Measurements from ENCODE around the gene TVP23C.
A peak's percentile ranks its signal among the peaks of the same experiment; 100 is the strongest.
"Not testable (repeated sequence)": the region's sequence is repeated elsewhere in the genome, so short reads cannot be mapped to it uniquely, and the experiment has no call there.

Gene TVP23C

DNA sequence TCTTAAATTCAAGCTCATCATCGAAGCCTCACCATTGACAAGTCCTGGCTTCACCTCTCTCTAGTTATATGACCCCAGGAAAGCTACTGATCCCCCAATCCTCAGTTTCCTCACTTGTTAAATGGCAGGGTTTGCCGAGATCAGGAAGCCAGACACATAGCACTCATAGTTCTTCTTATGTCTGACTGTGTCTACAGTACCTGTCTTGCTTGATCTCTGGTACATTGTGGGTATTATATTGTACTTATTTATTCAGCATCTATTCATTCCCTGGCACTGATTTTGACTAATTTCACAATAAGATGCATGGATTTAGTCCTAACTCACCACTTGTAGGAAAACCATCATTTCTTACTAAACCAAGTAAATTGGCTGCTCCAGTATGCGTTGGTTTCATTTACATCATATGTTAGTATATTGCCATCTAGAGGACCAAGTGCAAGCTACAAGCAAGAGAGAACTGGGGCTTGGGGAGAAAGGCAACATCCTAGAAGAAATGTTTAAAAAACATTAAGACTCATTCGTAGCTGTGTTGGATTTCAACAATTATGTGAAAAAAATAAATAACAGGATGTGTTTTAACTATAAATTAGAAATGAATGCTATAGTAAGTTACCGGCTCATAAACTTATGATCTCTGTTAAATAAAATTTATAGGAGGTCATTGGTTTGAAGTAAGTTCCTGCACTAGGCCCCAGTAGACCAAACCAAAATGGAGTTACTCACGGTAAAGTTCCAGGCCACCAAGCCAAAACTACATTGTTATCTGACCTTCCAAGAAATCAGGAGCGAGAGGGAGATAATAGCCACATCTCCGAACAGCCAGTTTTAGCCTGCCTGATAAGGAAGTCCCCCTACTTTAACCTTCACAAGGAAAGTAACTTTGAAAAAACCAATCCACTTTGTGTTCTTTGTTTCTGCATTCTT is 36.7 kb downstream of the TVP23C start:
- DNase-seq = peak in 1 of 2 experiments; percentile 2

DNA sequence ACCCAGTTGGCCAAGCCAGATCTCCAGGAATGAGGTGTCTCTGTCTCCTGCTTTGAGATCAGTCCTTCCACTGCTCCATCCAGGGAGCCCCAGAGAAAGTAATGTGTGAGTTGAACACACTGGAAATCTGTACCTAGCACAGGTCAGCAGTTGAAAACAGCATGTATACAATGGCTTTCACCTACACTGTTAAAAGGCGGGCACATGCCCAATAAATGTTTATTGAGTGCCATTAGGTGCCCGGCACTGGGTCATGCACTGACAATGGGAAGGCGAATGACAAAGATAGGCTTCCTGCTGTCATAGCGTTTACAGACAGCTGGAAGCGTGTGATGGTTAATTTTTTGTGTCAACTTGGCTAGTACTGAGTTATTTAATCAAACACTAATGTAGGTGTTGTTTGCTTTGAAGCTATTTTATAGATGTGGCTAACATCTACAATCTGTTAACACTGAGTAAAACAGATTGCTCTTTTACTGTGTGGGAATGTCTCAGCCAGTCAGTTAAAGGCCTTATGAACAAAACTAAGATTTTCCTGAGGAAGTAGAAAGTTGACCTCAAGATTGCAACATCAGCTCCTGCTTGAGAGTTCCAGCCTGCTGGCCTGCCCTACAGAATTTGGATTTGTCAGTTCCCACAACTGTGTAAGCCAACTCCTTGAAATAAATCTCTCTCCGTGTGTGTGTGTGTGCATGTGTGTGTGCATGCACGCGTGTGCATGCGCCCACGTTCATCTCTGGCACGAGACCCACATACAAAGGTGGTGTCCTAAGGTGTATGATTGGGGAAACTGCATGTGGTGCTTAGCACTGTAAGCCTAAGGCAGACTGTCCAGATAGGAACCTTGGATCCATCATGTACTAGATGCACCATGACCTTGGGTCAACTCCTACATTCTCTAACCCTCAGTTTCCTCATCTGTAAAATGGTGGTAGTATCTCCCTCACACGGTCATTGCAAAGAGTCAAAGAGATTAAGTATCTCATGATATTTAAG is 38.0 kb downstream of the TVP23C start:
- DNase-seq = not testable (repeated sequence)

DNA sequence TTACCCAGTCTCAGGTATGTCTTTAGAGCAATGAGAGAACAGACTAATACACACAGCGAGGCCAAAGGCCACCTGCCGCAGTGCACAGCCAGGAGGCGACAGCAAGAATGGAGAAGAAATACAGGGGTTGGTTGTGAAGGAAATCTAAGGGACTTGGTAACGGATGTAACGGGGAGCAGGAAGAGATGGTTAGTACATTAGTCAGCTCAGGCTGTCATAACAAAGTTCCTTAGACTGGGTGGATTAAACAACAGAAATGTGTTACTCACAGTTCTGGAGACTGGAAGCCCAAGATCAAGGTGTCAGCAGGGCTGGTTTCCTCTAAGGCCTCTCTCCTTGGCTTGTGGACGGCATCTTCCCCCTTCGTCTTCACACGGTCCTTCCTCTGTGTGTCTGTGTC is 47.1 kb downstream of the TVP23C start:
- DNase-seq = no peak

DNA sequence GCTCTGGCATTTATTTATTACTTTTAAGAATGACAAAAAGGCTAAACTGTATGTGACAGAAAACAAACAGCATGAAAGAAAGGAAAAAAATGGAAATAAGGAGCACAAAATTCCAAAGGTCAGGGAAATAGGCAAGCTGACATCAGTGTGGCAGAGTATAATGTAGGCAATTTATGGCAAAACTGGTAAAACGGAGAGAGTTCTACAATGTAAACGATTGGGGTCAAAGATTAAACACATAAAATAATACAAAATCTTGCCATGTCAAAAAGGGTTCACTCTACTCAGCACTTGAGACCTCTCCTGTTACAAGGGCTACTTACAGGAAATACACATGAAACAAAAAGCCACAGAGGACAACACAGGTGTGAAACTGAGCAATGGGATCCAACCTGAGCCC is 48.8 kb downstream of the TVP23C start:
- no peak for DNase-seq

DNA sequence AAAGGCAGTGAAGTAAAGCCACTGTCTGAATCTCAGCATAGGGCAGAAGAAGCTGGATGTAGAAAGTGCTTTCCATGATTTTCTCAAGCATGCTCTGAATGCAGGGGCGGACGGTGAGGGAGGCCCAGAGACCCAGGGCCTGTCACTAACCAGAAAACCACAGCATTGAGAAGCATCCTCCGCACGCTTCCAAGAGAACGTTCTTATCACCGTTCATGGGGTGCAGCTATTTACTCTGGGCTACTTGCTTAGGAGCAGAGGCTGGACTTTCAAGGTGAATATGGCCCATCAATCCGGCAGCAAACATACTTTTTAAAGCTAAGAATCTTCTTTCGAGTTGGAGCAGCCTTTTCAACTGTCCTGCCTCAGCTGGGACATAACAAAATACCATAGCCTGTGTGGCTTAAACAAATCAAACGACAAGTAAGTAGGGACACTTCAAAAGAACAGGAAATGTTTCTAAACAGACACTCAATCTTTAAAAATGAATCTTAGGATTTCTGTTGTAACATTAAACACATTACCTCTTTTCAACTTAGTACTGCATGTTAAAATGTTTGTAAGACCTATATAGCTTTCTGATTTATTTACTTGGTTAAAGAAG is 49.3 kb downstream of the TVP23C start:
- DNase-seq = no peak

DNA sequence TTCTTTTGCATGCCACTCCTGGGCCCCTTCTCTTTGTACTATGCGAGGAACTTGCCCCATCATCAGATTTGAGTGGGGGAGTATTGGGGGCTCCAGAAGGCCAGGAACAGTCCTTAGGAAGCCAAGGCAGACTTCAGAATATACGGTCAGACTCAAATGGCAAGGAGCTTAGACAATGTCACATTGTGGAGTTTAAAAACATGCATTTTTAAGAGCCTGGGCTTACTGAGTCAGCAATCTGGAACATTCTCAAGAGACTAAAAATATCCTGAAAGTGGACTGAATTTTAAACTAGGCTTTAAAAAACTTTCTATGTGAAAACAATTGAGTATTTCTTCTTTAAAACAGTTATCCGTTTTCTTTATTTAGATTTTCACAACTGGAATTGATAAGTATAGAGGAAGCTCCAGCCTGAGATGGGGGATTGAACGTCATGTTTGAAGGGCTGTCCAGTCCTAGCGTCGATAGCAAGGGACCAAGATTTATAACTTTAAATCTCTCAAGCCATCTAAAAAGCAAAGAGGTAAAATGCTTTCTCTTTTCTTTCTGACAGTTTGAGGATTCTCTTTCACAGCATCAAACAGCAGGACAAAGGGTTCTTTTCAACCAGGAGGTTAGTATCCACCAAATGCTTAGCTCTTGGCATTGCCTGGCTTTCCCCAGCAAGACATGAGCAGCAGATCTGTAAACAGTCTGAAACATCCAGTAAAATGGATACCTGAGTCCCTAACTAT is 50.1 kb downstream of the TVP23C start:
- no peak for DNase-seq

DNA sequence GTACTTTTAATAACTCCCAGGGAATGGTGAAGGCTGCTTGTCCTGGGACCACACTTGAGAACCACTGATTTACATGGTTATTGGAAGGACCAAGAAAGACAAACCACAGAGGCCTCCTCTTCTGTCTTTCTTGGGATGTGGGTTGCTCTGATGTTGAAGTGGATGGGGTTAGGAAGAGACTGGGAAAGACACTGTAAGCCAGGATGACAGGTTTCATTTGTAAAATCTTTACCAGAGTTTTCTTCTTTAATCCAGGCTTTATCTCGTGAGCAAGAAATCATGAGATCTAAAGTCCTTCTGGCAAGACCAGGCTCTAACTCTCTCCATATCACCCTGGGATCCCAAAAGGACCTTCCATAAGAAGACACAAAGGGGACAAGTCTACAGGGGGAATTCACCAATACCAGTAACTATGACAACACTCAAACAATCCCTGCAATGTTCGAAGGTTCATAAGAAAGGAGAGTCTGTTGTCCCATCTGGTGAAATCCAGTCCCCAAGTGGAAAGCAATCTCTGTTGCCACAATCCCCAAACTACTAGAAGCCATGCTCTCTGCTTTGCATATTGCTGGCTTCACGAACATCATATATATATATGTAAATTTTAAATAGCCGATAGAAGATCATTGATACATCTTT is 51.1 kb downstream of the TVP23C start:
- no peak for DNase-seq

DNA sequence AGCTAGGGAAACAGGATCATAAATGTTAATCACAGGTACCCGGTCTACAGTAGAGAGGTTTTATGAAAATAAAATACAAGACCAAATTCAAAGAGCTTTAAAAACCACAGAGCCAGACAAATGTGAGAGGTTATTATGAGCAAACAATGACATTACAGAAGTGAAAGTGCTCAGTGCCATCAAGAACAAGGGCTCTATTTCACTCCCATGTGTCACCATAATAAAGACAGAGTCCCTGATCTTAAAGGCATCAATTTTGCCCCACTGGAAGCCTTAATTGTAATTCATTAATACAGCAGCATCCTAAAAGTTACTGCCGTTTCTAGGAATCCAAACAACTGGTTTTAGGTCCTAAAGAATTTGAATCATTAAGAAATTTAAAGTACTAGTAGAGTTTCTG is 52.1 kb downstream of the TVP23C start:
- no peak for DNase-seq

DNA sequence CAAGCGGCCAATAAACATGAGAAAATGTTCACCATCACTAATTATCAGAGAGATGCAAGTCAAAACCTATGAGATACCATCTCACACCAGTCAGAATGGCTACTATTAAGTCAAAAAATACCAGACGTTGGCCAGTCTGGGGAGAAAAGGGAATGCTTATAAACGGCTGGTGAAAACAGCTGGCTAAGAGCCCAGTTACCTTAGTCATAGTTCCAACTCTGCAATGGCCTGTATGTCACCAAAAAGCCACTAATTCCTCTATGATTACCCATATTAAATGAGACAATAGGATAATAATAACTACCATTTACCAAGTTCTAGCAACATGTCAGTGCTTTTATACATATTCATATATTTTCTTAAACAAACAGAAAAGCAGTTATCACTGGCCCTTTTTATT is 52.9 kb downstream of the TVP23C start:
- DNase-seq = no peak

DNA sequence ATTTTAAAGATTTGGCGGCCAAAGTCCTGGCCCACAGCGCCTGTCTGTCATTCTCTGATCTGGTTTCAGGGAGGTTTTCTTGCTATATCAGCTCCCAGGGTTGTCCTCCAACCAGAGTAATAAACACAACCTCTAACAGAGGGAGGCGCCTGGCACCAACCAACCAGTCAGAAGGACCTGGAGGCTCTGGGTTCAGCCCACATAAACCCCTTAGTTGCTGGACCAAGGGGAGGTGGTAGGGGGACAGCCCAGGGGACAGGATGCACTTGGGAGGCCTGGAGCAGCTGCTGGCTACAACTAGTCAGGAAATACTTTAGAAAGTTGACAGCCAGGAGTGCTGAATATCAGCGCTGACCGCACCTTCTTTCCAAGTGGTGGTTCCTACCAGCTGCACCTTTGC is 54.2 kb downstream of the TVP23C start:
- no peak for DNase-seq

DNA sequence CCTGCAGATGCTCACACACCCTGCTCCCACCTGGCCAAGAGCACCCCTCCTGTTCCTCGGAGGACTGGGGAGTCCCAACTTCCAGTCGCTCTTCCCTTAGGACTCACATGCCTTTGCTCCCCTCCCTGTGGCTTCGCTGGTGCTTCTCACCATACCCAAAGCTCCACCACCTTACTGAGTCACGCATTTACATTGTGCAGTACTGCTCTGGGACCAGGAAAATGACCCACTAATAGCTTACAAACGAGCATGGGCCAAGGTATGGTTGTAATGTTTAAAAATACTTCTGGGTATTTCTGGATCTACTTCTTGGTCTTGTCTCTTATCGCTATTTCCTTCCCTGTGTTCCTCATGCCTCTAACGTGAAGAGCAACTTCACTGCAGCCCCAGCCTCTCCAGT is 54.8 kb downstream of the TVP23C start:
- no peak for DNase-seq

DNA sequence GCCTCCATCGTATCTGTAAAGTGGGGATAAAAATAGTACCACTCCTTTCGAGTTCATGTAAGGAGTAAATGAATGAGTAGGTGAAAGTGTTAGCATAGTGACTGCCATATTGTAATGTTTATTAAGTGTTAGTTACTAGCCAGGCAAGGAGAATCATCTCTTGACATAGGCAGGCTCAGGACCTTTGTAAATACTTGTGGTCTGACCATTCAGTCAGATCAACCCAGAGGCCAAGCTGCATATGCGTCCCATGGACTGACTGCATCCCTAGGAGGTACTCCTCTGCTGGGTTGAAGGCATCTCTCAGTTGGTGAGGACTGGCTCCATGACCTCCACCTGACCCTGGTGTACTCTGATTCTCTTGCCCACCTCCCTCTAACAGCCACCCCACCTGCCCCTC is 55.4 kb downstream of the TVP23C start:
- no peak for DNase-seq

DNA sequence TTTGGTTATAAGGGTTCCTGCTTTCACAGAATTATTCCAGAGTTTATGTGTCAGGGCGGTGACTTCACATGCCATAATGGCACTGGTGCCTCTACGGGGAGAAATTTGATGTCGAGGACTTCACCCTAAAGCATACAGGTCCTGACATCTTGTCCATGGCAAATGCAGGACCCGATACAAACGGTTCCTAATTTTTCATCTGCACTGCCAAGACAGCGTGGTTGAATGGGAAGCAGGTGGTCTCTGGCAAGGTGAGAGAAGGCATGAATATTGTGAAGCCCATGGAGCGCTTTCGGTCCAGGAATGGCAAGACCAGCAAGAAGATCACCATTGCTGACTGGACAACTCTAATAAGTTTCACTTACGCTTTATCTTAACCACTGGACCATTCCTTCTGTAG is 56.3 kb downstream of the TVP23C start:
- DNase-seq = no peak

DNA sequence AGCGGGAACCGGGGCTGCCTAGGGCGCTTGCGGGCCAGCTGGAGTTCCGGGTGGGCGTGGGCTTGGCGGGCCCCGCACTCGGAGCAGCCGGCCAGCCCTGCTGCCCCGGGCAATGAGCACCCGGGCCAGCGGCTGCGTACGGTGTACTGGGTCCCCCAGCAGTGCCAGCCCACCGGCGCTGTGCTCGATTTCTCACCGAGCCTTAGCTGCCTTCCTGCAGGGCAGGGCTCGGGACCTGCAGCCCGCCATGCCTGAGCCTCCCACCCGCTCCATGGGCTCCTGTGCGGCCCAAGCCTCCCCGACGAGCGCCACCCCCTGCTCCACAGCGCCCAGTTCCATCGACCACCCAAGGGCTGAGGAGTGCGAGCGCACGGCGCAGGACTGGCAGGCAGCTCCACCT is 57.6 kb downstream of the TVP23C start:
- DNase-seq = not testable (repeated sequence)

DNA sequence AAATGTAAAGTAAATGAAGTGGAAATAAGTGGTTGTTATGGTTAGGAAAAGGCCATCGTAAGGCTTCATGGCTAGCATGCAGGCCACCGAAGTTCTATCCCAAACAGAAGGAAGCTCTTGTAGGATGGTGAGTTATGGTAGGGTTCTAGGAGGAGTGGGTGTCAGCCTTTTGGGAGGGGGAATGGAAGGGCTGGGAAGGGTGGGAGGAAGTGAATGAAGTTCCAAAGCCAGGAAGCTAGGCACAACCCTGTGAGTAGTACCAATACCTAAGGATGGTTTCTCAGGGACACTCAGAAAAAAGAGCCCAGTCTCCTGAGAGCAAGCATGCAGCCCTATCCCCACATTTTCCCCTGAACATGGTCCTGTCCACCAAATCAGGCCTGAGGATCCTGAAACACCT is 59.6 kb downstream of the TVP23C start:
- DNase-seq = no peak

DNA sequence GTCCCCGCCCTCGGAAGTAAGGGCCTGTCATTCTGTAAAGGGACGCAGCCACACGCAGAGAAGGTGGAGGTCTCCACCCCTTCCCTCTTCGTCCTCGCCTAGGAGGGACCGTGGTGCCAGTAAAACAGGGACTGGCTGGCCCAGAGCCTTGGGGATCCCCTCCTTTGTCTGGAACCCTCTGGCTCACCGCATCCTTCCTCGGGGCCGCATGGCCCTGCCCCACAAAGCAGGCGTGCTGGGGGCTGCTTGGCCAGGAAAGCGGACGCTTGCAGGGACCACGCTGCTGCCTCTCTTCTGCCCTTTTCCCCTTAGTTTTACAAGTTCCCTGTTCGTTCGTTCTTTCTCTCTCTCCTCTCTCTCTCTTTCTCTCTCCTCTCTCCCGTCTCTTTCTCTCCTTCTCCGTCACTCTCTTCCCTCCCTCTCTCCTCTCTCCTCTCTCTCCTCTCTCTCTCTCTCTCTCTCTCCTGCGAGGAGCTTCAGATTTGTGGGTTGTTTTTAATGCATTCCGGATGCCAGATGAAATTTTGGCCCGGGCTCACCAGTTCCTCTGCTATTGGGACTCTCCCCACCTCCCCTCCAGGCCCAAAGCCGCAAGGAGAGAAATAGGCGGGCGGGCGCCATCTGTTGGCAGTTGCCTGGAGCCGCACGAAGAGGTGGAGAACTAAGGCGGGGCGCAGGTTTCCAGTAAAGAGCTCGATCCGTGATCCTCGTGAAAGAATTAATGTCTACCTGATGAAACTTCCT is 60.7 kb downstream of the TVP23C start:
- peak; percentile 6 to 23 for DNase-seq

DNA sequence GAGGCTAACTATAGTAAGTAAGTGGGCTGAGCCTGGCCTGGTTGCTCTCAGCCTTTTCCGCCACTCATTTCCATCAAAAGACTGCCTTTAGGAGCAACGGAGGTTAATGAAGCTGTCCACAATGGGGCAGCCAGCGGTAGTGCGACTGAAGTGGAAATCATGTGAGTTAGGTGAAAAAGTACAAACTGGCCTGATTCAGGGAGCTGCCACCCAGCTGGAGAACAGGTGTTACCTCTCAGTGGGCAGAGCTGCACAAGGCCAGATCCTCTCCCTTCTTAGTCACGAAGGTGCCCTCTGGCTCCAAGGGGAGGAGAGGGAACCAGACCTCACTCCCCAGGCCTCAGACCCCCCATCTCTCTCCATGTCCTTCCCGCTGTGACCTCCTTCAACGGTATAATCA is 61.5 kb downstream of the TVP23C start:
- DNase-seq = no peak

DNA sequence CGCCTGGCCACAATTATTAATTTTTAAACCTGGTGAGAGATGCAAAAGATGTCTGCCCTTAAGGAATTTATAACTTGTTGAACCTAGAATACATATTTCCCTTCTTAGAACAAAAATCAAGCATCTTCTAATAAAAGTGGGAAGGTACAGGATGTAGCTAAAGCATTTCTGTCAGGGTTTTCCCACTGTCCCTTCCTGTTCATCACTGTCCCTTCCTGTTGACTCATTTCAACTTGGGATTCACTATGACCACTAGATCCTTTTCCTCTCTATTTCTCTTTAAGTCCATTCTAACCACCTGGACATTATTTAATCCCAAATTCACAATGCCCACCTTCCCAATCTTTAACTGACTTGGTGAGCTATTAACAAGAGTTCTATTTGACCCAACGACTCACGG is 62.0 kb downstream of the TVP23C start:
- DNase-seq = no peak

DNA sequence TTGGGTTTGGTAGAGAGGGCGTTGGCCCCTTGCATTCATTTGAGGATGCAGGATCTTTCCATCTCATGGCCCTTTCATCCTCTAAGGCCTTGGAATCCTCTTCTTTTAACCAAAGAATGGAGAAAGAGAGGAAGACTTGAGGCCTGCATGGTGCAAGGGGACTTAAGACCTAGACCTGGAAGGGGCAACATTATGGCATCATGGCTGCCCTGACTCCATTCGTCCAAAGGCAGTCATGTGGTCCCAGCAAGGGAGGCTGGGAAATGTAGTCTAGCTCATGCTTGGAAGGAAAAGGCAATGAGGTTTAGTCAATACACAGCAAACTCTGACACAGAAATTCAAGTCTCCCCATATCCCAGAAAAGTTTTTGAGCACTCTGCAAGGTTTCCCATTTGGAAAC is 65.2 kb downstream of the TVP23C start:
- no peak for DNase-seq

DNA sequence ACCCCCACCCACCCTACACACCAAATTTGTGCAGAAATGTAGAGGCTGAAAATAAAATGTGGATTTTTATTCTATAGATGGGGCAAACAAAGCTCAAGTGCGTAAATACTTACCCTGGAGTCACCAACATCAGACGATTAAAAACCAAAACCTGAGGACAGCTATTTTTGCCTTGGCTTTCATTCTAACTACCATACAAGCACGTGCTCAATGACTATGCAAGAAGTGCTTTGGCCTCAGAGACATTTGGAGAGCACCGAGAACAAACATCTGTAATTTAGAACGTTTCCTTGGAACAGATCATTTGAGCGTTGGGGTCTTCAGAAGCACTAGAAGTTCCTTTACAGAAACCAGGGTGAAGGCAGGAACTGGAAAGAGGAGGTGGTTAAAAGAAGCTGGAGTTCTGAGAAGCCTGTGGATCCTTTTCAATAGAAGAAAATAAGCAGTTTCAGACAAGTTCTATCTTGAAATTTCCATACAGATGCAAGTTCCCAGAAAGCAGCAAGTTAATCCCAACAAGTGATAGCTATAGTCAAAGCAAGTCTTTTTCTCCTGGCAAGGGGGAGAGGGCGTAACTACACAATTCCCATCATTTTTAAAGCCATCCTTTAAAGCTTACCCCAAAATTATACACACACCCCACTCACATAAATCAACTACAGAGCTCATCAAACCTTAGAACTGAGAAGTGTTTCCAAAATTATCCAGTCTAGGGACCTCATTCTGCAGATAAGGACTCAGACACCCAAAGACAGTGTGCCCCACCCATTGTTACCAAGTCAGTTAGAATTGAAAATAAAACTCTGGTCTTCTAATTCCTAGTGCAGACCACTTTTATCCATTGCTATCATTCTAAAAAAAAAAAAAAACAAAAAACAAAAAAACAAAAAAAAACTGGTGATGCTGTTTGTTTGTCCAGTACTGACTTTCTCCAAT is 66.3 kb downstream of the TVP23C start:
- DNase-seq = no peak
